GM04503 (cell line): ENCODE measurements around the gene LSM2.
A peak's percentile ranks its signal among the peaks of the same experiment; 100 is the strongest.
"Not testable (repeated sequence)": the region's sequence is repeated elsewhere in the genome, so short reads cannot be mapped to it uniquely, and the experiment has no call there.

Experiments
- DNase-seq: peaks from one replicate; pipeline ENCODE4 v3.0.0-alpha.2; 2012; ENCODE audit warnings: low read depth

LSM2 gene

GRCh38 chr6:31806470-31807272, at the start of gene LSM2:
Gene LSM2 (minus strand): TSS chr6:31806966. CDS start chr6:31806757, 209 bp downstream.
- DNase-seq: peak; percentile 72

- not testable (repeated sequence) for DNase-seq
Observed at GRCh38 chr6:31851980-31852718, 45.4 kb upstream of the LSM2 start.

- no peak for DNase-seq
Observed at GRCh38 chr6:31851485-31851832, 44.7 kb upstream of the LSM2 start.

GRCh38 chr6:31850765-31851484, 44.2 kb upstream of the LSM2 start:
- no peak for DNase-seq

GRCh38 chr6:31847276-31847978, 40.7 kb upstream of the LSM2 start:
- no peak for DNase-seq

- no peak for DNase-seq
Observed at GRCh38 chr6:31844507-31844906, 37.7 kb upstream of the LSM2 start.

- no peak for DNase-seq
Observed at GRCh38 chr6:31842053-31842452, 35.3 kb upstream of the LSM2 start.

- DNase-seq: not testable (repeated sequence)
Observed at GRCh38 chr6:31839779-31840126, 33.0 kb upstream of the LSM2 start.

GRCh38 chr6:31838968-31839367, 32.2 kb upstream of the LSM2 start:
- no peak for DNase-seq

GRCh38 chr6:31838114-31838553, 31.4 kb upstream of the LSM2 start:
- DNase-seq: not testable (repeated sequence)

GRCh38 chr6:31837369-31838113, 30.8 kb upstream of the LSM2 start:
- DNase-seq: no peak

- no peak for DNase-seq
Observed at GRCh38 chr6:31836474-31837368, 30.0 kb upstream of the LSM2 start.

- no peak for DNase-seq
Observed at GRCh38 chr6:31836047-31836473, 29.3 kb upstream of the LSM2 start.

- peak; percentile 53 for DNase-seq
Observed at GRCh38 chr6:31834367-31835250, 27.8 kb upstream of the LSM2 start.

GRCh38 chr6:31831350-31832215, 24.8 kb upstream of the LSM2 start:
- DNase-seq: no peak

GRCh38 chr6:31830886-31831335, 24.1 kb upstream of the LSM2 start:
- no peak for DNase-seq

GRCh38 chr6:31829633-31830283, 23.0 kb upstream of the LSM2 start:
- DNase-seq: no peak
